Gastroesophageal sphincter (tissue), 3 donors: ENCODE data around the gene ZNF12.
"Not testable (repeated sequence)": the region's sequence is repeated elsewhere in the genome, so short reads cannot be mapped to it uniquely, and the experiment has no call there.

ENCODE experiments used
- CTCF ChIP-seq, 4 experiments: fragments of 200-600 bp in 2 of 4; fragments of 450-650 bp in 2 of 4; sonication (generic) in 1 of 4; IDR thresholded peaks; one replicate each; pipeline ENCODE4 v1.5.1; 2017 to 2019; ENCODE audit warnings: antibody characterized with exemption in 4 of 4, mild to moderate bottlenecking in 2 of 4, moderate library complexity in 2 of 4
- EP300 ChIP-seq: sonication (generic); formaldehyde crosslinking; IDR thresholded peaks from one replicate; pipeline ENCODE4 v1.6.1; 2017; ENCODE audit warnings: antibody characterized with exemption, mild to moderate bottlenecking
- POLR2A ChIP-seq, 2 donors: fragments of 450-650 bp; IDR thresholded peaks; one replicate each; pipeline ENCODE4 v1.6.1; 2017; ENCODE audit warnings: antibody characterized with exemption in 2 of 2, mild to moderate bottlenecking in 2 of 2, moderate library complexity in 1 of 2
- POLR2AphosphoS5 ChIP-seq: sonication (generic); formaldehyde crosslinking; IDR thresholded peaks from one replicate; pipeline ENCODE4 v1.6.1; 2017; ENCODE audit warnings: antibody characterized with exemption

- TF ChIP-seq POLR2AphosphoS5; POLR2A (IDR thresholded peaks at IDR 0.05); EP300; CTCF (IDR thresholded peaks at IDR 0.05): not testable (repeated sequence)
Measured at GRCh38 chr7:6726341-6726740, 19.6 kb upstream of the ZNF12 start.
